ENCODE measurements around the gene METTL22.

The METTL22 gene

GRCh38 chr16:8665529-8665928 is 44.0 kb downstream of the METTL22 start:
- DNase-seq (ENCODE audit: low read depth in 2 of 2): no peak

DNA sequence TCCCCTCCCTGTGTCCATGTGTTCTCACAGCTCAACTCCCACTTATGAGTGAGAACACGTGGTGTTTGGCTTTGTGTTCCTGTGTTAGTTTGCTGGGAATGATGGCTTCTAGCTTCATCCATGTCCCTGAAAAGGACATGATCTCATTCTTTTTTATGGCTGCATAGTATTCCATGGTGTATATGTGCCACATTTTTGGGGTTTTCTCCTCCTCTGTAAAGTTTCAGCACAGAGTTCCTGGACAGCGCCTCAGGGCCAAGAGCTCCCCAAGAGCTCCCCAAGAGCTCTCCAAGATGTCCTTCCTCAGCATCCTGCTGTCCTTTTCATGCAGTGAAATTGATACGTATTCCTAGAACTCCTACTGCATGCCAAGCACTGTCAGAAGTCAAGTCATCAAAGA is 46.0 kb downstream of the METTL22 start:
- DNase-seq (ENCODE audit: low read depth in 2 of 2): no peak

DNA sequence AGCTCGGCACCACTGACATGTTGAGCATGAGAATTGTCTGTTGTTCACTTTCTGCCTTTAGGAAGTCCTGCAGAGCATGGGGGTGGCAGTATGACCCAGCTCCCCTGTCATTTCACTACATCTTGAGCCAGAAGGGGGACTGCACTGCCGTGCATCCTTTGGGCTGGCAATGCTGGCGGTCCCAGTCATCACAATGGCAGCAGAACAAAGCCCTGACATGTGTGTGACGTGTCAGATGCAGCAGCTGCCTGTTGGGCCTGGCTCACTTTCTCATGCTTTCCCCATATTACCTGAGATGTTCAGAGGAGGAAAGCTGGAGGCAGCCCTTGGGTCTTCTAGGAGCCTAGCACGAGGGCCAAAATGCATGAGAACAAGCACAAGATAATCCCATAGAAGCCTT is 46.6 kb downstream of the METTL22 start:
- no peak for DNase-seq (ENCODE audit: low read depth in 2 of 2)

DNA sequence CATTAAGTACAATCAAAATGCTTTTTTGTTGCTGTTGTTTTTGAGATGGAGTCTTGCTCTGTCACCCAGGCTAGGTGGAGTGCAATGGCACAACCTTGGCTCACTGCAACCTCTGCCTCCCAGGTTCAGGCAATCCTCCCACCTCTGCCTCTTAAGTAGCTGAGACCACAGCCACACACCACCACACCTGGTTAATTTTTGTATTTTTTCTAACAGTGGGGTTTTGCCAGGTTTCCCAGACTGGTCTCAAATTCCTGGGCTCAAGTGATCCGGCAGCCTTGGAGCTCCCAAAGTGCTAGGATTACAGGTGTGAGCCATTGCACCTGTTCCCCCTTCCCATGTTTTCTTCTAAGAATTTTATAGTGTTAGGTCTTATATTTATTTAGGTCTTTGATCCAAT is 48.0 kb downstream of the METTL22 start:
- no peak for DNase-seq (ENCODE audit: low read depth in 2 of 2)

DNA sequence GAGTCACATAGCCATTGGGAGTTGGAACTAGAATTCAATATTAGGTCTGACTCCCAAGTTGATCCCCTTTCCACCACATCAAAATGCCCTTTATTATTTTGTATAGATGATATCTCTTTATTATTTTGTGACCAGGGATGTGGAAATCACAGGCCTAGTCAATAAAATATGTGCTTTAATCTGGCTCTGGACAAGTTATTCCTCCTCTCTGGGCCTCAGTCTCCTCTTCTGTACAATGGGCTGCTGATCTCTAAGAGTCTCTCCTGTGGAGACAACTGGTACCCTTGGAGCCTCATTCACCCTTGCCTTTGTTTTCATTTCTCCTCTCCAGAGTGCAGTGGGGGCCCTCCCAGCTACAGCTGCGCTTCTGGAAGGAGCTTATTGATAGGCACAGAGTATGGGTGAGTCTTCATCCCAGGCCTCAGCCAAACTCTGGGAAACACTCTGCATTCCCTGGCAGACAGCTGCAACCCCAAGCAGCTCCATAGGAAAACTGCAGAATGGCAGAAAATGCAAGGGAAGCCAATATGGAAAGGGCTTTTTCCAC is 48.6 kb downstream of the METTL22 start:
- no peak for DNase-seq (ENCODE audit: low read depth in 2 of 2)

GRCh38 chr16:8673611-8674412 is 52.3 kb downstream of the METTL22 start:
- no peak for DNase-seq (ENCODE audit: low read depth in 2 of 2)

- DNase-seq (ENCODE audit: low read depth in 2 of 2): peak; percentile 42 to 45
Measured at GRCh38 chr16:8674413-8675022, 53.0 kb downstream of the METTL22 start, which contains the start of gene ABAT. ABAT (plus strand) TSS chr16:8674617; CDS start chr16:8735740, 61,123 bp downstream.

GRCh38 chr16:8675183-8676159 is 54.0 kb downstream of the METTL22 start:
- no peak for DNase-seq (ENCODE audit: low read depth in 2 of 2)

DNA sequence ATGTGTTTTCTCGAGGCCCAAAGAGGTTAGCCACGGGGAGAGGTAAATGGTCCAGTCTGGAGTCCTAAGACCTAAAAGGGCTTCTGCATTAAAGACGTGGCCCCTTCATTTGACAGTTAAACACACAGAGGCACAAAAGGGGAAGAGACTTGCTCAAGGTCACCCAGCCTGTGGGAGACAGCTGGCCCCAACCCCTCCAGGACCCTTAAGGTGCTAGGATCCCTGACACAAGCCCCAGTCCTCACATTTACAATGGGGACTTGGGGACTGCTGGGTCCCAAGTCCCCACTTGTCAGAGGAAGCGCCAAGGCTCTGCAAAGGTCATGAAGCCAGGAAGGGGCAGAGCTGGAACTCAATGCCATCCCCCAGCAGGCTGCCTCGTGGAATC is 54.7 kb downstream of the METTL22 start:
- DNase-seq (ENCODE audit: low read depth in 2 of 2): no peak

DNA sequence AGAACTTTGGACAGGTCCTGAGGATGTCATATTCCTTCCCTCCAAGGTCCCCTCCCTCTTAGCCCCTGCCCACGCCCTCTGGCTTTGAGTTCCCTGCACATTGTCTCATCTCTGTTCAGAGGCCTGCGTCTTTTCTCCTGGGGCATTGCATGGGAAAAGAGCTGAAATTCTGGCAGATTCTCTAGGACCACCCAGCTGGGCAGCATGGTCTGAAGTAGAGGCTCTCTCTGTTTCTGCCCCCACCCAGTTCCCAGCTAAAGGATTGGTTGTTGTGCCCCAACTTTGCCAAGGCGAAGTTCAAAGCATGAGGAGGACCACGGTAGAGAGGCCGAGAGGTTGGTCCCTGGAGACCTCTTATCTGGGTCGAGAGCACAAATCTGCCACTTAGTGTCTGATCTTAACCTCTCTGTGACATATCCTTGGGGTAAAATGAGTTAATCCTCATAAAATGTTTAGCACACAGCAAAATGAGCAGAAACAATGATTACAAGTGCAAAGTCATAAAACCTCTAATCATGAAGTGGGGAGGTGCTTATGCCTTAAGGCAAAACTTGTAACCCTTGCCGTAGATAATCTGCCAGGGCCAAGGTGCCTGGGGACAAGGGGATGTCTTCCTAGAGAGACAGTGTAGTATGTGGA is 55.4 kb downstream of the METTL22 start:
- DNase-seq (ENCODE audit: low read depth in 2 of 2): no peak

- no peak for DNase-seq (ENCODE audit: low read depth in 2 of 2)
Measured at GRCh38 chr16:8677481-8677880, 56.0 kb downstream of the METTL22 start.

DNA sequence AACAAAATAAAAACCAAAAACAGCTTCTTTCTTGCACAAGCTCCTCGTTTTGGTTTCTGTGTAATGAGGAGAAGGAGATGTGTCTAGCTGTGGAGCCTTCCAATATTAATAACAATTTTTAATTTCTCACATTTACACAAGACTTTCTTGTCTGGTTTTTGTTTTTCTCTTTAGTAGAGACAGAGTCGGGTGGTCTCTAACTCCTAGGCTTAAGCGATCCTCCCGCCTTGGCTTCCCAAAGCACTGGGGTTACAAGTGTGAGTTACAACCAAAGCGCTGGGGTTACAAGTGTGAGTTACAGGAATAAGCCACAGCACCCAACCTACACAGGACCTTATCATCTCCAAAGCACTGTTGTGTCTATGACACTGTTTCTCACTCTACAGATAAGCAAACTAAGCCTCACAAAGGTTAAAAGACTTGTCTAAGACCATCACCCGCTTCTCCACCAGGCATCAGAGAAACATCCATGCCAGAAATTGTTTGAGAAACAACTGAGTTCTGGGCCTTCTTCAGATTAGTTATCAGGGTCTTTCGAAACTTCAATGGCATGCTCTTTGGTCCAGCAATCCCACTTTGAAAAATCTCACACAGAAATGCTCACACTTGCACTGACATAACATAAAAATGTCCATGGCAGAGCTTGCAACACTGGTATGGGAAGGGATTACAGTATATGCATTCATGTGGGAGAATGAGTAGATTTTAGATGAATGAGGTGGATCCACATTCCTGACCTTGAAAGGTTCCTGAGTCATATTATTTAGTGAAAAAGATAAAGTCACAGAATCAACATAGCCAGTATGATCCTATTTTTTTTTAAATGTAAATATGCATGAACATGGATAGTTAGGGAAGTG is 56.8 kb downstream of the METTL22 start:
- peak; percentile 20 to 29 for DNase-seq (ENCODE audit: low read depth in 2 of 2)

- DNase-seq (ENCODE audit: low read depth in 2 of 2): no peak
Measured at GRCh38 chr16:8679151-8679550, 57.7 kb downstream of the METTL22 start.

DNA sequence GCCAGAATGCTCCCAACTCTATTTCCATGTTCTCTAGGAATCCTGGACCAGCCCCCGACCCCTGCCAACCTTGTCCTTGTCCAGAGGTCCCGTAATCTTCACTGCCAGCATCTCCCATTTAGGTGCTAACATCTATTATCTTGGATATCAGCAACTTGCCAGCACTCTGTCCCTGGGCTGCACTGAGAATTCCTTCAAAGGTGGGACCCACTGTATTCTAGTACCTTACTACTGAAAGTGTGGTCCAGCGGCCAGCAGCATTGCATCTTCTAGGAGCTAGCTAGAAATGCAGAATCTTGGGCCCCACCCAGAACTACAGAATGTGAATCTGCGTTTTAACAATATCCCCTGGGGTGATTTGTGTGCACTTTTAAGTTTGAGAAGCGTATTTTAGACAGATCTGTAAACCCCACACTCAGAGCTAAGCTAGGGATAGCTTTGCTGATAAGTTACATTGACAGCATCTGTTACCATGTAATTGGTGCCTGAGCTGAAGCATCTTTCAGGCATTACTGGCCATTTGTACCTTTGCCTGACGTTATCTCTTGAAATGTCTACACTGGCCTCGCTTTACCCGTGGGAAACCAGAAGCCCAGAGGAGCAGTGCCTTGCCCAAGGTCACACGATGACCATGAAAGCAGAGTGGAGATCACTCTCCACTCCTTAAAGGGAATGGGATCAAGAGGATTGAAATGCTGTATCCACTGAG is 61.2 kb downstream of the METTL22 start:
- DNase-seq (ENCODE audit: low read depth in 2 of 2): no peak

DNA sequence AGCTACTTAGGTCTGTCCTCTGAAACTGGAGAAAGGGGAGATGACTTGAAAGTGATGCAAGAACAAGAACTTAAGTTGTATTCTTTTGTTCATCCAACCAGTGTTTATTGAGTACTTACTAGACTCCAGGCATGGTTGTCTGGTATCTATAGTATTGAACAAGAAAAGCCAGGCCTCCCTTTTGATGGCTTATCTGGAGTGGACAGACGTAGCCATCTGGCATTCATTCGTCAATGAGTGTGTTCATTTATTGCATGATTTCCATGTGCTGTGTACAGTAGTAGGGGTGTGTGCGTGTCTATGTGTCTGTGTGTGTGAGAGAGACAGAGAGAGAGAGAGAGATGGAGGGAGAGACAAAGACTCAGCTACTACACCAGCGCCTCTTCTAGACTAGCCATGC is 62.1 kb downstream of the METTL22 start:
- DNase-seq (ENCODE audit: low read depth in 2 of 2): no peak

GRCh38 chr16:8685617-8686016 is 64.1 kb downstream of the METTL22 start:
- no peak for DNase-seq (ENCODE audit: low read depth in 2 of 2)

GRCh38 chr16:8686031-8686621 is 64.6 kb downstream of the METTL22 start:
- no peak for DNase-seq (ENCODE audit: low read depth in 2 of 2)

DNA sequence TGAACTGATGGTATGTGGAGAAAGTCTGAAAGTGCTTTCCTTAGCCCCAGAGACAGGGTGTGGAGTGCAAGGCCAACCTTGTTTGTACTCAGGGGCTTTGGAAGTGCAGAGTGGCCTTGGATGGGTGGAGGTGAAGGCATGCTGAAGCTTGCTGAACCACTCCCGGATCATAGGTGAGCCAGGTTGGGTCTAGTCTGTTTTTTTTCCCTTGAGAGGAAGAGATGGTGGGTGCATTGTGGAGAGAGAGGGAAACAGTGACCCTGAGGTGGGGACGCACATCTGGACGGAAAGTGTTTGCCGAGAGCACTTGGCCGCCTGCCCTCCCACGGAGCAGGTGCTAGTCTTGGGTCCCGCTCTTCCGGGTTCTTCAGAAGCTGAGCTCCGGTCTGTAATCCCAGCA is 65.4 kb downstream of the METTL22 start:
- no peak for DNase-seq (ENCODE audit: low read depth in 2 of 2)

GRCh38 chr16:8689686-8690085 is 68.2 kb downstream of the METTL22 start:
- no peak for DNase-seq (ENCODE audit: low read depth in 2 of 2)
